GM18909 (cell line): ENCODE data around the gene ASCL2.
"Not testable (repeated sequence)": the region's sequence is repeated elsewhere in the genome, so short reads cannot be mapped to it uniquely, and the experiment has no call there.

Experiments used
- ATAC-seq: cut with Tn5 transposase; IDR thresholded peaks from one replicate; pipeline ENCODE4 v1.9.1; 2021; ENCODE audit warnings: mild to moderate bottlenecking; ENCODE audit not compliant: unreplicated experiment, poor library complexity

The ASCL2 gene

DNA sequence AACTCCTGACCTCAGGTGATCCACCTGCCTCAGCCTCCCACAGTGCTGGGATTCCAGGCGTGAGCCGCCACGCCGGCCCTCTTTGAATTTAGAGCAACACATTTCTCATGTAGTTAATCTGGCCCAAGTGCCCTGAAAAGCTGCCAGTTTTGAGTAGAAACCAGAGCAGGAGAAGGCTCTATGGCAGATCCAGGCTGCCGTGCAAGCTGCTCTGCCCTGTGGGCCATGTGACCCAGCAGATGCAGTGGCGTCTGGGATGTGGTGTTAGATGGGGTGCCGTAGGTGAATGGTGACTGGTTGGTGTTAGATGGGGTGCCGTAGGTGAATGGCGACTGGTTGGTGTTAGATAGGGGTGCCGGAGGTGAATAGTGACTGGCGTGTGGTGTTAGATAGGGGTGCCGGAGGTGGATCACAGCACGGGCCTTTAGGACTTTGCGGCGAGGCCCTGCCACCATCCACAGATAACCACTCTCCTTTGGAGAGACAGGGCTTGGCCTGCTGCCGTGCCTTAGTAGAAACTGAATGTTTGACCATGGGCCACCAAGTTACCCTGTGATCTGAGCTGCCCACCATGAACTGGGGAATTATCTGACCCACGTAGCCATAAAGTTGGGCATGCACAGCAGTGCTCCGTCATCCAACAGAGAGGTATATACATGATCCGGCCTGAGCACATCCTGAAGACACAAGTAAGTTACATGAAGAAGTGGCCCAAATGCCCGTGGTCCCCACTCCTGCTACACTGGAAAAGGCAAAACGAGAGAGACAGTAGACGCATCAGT, 32.7 kb downstream of the ASCL2 start:
- no peak for ATAC-seq

DNA sequence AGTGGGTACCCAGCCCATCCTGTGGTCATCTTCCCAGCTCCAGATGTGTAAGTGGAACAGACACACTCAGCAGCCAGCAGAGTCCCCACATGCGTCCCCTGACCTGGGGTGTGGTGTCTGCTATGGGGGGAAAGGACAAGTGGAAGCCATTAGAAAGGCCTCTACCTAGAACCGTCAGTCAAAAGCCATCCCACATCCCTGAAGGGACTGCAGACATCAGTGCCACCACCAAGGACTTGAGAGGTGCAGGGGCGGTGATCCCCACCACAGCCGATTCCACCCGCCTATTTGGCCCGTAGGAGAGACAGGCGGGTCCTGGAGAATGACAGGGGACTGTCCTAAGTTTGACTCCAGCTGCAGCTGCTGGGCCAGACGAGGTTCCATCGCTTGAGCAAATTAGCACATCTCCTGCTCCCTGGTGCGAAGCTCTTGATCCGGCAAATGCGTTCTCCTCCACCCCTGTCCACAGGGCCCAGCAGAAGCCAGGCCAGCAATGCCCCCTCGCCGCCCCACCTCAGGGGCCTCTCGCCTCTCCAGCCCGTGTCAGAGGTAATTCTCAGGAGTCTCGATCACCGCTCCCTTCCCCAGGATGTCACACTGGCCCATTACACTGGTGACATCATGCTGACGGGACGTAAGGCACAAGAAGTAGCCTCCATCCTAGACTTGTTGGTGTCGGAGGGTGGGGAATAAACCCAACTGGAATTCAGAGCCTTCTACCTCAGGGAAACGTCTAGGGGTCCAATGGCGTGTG, 33.8 kb downstream of the ASCL2 start:
- not testable (repeated sequence) for ATAC-seq

DNA sequence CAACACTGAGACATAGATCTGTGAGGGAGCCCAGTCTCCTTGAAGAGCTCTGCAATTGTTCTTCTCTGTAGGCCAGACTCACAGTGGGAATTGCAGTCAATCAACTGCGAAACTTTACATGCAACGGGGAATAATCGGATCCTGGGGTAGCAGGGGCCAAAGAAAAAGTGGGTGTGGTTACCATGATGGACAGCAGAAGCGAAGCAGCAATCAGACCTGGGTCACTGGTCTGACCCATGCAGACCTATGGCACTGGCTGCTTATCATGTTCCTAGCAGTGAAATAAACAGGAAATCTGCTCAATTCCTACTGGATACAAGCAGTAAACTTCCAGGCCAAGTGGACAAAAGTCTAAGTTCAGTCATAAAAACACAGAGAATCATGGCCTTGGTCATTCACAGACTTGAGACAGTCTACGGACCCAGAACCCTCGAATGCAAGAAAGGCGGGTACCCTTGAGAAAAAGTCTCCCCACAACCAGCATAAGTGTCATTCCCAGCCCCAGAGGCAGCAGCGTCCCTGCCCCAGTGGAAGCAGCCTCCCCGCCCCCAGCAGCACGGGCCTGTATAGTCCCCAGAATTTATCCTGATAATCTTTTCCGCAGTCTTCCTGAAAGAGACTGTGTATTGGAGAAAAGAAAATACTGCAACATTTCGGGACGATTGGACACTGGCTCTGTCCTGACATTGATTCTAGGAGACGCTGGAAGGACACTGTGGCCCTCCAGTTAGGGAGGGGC, 34.6 kb downstream of the ASCL2 start:
- no peak for ATAC-seq

DNA sequence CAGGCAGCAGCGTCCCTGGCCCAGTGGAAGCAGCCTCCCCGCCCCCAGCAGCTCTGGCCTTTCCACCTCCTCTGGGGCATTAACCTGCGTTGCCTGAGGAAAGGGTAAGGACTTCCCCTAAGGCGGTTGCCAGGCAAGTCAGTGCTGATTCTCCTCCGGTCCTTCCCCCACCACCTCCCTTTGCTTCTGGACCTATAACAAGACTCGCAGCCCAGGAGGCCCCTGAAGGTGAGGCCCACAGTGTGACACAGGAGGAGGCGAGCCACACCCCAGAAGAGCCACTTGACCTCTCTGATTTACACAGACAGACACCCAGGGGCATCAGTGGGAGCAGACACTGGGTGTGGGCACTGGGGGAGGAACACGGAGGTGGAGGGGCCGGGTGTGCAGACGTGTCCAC, 35.4 kb downstream of the ASCL2 start:
- no peak for ATAC-seq

DNA sequence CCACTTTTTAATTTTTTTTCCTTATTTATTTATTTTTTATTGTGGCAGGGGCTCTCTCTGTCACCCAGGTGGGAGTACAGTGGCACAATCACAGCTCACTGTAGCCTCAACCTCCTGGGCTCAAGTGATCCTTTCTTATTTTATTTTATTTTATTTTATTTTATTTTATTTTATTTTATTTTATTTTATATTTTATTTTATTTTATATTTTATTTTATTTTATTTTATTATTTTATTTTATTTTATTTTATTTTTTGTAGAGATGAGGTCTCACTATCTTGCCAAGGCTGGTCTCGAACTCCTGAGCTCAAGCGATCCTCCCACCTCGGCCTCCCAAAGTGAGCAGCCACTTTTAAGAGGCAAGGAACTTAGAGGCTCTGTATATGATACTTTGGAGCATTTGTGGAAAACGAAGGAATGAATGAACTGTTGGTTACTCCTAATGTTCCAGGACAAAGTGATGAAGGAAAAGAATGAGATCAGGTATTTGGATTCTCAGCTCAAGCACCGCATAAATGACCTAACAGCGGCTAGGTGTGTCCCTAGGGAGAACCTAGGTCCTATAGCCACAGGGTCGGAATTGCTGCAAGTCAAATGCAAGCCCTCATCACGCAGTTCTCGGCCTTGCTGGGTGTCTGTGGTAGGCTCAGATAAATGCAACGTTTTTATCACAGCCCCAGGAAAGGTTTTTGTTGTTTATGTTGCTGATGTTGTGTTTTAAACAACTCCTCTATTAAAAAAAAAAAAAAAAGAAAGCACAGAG, 36.5 kb downstream of the ASCL2 start:
- ATAC-seq: no peak

DNA sequence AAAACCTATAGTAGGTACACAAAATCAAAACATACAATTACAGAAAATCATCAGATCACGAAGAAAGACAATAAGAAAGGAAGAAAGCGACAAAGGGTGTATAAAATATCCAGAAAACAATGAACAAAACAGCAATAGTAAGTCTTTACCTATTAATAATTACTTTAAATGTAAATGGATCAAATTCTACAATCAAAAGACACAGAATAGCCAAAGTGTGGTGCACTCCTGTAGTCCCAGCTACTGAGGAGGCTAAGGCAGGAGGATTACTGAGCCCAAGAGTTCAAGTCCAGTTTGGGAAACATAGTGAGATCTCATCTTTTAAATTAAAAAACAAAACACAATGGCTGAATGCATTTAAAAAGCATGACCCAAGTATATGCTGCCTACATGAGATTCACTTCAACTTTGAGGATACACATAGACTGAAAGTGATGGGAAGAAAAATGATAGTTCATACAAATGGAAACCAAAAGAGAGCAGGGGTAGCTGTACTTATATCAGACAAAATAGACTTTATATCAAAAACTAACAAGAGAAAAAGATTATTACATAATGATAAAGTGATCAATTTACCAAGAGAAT, 40.6 kb downstream of the ASCL2 start:
- no peak for ATAC-seq

DNA sequence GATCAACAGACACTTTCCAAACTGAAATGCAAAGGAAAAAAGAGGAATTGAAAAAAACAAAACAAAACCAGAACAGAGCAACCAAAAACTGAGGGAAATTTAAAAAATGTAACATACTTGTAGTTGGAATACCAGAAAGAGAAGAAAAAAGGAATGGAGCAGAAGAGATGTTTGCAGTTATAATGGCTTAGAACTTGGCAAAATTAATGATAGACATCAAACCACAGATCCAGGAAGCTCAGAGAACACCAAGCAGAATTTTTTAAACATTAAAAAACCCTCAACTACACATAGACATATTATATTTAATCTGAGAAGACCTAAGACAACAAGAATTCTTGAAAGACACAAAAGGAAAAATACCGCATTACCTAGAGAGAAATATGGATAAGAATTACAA, 46.1 kb downstream of the ASCL2 start:
- ATAC-seq: no peak

DNA sequence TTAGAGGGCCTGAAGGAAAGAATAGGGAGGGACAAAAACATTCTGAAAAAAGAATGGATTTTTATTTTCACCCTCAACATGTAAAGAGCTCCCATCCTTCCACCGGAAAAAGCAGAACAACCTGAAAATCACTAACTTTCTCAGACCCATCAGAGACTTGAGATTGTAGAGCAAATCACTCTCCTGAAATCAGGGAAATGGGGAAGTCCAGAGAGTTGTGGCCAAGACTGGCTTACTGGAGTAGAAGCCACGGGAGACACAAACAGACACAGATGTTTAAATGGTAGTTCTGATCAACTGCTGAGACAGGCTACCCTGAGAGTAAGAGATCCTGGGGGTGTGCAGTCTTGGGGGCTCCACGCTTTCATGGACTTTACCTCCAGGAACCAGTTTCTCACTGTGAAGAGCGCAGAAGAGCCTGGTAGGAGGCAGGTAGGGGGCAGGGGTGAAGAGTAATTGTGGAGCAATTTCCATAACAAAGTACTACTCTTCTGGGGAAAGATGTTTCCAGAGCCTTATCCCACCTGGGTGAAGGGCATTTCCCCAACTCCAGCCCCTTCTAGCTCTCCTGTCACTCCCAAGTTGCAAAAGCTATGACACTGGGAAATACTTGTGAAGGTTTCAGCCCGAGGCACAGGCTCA, 47.1 kb downstream of the ASCL2 start:
- no peak for ATAC-seq

DNA sequence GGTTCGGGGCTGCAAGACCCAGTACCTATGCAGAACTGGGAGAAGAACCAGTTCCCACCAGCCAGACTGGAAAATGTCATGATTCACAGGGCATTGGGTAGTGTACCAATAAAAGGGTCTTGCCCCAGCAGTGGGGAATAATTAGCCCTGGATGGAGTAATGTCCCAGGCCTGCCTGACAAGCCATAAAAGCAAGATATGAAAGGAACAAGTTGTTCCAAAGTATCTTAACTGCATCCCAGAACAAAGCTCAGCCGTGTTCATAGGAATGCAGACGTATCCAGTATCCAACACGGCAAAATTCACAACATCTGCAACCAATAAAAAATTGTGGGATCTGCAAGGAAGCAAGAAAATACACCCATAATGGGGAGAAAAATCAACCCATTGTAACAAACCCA, 47.9 kb downstream of the ASCL2 start:
- no peak for ATAC-seq

DNA sequence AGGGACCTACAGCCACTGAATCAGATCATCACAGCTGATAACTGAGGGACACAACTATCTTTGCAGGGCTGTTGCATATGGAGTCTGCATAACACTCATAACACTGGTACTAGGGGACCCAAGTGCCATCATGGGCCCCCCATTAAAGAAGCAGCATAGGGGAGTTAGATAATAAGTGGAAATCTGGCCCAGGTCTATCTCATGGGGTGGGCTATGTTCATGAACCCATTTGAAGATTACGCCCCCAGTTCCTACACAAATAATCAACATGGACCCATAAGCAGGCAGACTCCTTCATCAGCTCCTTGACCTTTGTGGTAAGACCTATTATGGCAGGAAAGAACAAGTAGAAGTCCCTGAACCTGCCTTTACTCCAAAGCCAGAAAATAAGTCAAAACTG, 48.8 kb downstream of the ASCL2 start:
- ATAC-seq: no peak

DNA sequence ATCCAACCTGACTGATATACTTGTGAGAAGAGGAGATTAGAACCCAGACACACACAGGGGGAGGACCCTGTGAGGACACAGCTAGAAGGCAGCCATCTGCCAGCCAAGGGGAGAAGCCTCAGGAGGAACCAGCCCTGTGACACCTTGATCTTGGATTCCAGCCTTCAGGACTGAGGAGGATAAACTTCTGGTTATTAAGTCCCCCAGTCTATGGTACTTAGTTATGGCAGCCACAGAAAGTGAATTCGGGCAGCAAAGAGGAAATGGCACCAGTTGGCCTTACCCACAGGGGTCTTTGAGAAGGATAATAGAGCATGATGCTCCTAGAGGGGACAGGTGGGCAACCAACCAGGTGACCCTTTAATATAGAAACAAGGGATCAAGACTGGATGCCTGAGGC, 49.4 kb downstream of the ASCL2 start:
- ATAC-seq: no peak

DNA sequence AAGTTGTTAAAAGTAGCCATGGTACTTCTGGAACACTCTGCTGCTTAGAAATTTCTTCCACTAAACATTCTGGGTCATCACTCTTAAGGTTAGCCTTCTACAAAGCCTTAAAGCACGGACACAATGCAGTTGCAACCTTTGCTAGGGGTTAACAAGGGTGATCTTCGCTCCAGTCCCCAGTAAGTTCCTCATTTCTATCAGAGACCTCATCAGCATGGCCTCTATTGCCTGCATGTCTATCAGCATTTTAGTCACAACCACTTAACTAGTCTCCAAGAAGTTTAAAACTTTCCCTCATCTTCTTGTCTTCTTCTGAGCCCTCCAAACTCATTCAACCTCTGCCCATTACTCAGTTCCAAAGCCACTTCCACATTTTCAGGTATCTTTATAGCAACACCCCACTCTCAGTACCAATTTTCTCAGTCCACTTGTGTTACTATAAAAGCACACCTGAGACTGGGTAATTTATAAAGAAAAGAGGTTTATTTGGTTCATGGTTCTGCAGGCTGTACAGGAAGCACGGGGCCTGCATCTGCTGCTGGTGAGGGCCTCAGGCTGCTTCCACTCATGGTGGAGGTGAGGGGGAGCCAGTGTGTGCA, 50.1 kb downstream of the ASCL2 start:
- no peak for ATAC-seq

DNA sequence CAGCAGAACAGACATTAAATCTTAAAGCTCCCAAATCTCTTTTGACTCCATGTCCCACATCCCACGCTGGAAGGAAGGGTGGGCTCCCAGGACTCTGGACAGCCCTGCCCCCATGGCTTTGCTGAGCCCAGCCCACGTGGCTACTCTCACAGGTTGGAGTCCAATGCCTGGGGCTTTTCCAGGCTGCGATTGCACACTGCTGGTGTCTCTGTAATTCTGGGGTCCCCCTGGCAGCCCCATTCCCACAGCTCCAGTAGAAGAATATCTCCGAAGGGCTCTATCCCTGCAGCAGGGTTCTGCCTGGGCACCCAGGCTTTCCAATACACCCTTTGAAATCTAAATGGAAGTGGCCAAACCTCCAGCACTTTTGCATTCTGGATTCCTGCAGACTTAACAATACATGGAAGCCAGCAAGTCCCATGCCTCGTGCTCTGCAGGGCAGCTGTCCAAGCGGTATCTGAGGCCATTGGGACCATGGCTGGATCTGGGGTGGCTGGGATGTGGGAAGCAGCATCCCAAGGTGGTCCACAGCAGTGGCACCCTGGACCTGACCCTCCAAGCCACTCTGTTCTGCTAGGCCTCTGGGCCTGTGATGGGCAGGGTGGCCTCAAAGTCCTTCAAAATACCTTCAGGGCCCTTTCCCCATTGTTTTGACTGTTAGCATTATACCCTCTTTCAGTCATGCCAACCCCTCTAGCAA, 50.9 kb downstream of the ASCL2 start:
- ATAC-seq: no peak
